Natural killer cell (primary cell): ENCODE data around the gene TMEM121B. TPM values are rescaled to one million over a fixed set of nuclear protein-coding genes. Genes with fewer than 3 reads are reported as not detected.

Experiments used
- ATAC-seq, 3 donors: fragments of 150-1000 bp in 2 of 3; fragments of 200-7000 bp in 1 of 3; cut with Tn5 transposase; 1 replicate in 1 of 3; 2 replicates in 2 of 3; pipeline ENCODE4 v1.10.0; 2021; ENCODE audit warnings: mild to moderate bottlenecking in 2 of 3, moderate library complexity in 2 of 3
- DNase-seq, 2 donors: peaks; one replicate each; pipeline versions ENCODE4 v3.0.0 to v3.0.0-alpha.2; 2013 to 2021; ENCODE audit warnings: mixed read lengths in 1 of 2
- H3K27ac ChIP-seq: one replicate; pipeline ENCODE4 v1.5.1; 2013; ENCODE audit warnings: mild to moderate bottlenecking, low read length
- H3K27me3 ChIP-seq: one replicate; pipeline ENCODE4 v1.6.1; 2013; ENCODE audit warnings: low read length; ENCODE audit not compliant: control insufficient read depth, insufficient read depth
- H3K36me3 ChIP-seq: one replicate; pipeline ENCODE4 v1.6.1; 2013; ENCODE audit warnings: low read length; ENCODE audit not compliant: control insufficient read depth, insufficient read depth
- H3K4me1 ChIP-seq: one replicate; pipeline ENCODE4 v1.6.1; 2013; ENCODE audit warnings: low read length; ENCODE audit not compliant: control insufficient read depth, insufficient read depth
- H3K4me3 ChIP-seq: one replicate; pipeline ENCODE4 v1.5.1; 2013; ENCODE audit warnings: low read length
- H3K9me3 ChIP-seq: one replicate; pipeline ENCODE4 v1.6.1; 2013; ENCODE audit warnings: low read length; ENCODE audit not compliant: control insufficient read depth, insufficient read depth
- H3K27ac Mint-ChIP-seq, 2 donors: one replicate each; pipeline ENCODE4 v1.8.0; 2022; ENCODE audit warnings: mild to moderate bottlenecking in 2 of 2, mixed read lengths in 2 of 2, moderate library complexity in 1 of 2
- H3K27me3 Mint-ChIP-seq, 2 donors: one replicate each; pipeline ENCODE4 v1.8.0; 2022; ENCODE audit warnings: low read depth in 2 of 2, mixed read lengths in 2 of 2
- H3K36me3 Mint-ChIP-seq: one replicate; pipeline ENCODE4 v1.8.0; 2022; ENCODE audit warnings: mixed read lengths
- H3K4me1 Mint-ChIP-seq, 2 donors: one replicate each; pipeline ENCODE4 v1.8.0; 2022; ENCODE audit warnings: mixed read lengths in 2 of 2
- H3K4me3 Mint-ChIP-seq: one replicate; pipeline ENCODE4 v1.8.0; 2022; ENCODE audit warnings: mild to moderate bottlenecking, moderate library complexity, mixed read lengths
- H3K9me3 Mint-ChIP-seq, 2 donors: one replicate each; pipeline ENCODE4 v1.8.0; 2022; ENCODE audit warnings: mixed read lengths in 2 of 2
- WGBS: methylation state at CpG from one replicate; pipeline ENCODE4 v1.1.7; 2013; ENCODE audit warnings: missing lambda C conversion rate; ENCODE audit not compliant: insufficient coverage; 5-methylcytosine and 5-hydroxymethylcytosine counted together
- intact Hi-C: fragments of 100-400 bp; cut with micrococcal nuclease; formaldehyde crosslinking; loops from one replicate; pipeline ENCODE4 v1.14.2; 2022
- total RNA-seq, 4 donors: library from RNA; stranded (reverse); fragments of 120-200 nt in 1 of 4; gene quantifications; one replicate each; pipeline versions ENCODE4 v1.2.3 to v1.2.4, GENCODE V29; 2013 to 2022
- TF ChIP-seq, protein P1 (sequence below): fragments of 200-600 bp; IDR thresholded peaks from one replicate; pipeline ENCODE4 v1.8.0; 2022; ENCODE audit warnings: antibody characterized with exemption

Gene TMEM121B
- total RNA-seq, 3 donors from 2014 or later (not counting 1 experiment from before 2014, with no cell fraction given) = 0.18 to 0.35 TPM; not detected in 1

DNA sequence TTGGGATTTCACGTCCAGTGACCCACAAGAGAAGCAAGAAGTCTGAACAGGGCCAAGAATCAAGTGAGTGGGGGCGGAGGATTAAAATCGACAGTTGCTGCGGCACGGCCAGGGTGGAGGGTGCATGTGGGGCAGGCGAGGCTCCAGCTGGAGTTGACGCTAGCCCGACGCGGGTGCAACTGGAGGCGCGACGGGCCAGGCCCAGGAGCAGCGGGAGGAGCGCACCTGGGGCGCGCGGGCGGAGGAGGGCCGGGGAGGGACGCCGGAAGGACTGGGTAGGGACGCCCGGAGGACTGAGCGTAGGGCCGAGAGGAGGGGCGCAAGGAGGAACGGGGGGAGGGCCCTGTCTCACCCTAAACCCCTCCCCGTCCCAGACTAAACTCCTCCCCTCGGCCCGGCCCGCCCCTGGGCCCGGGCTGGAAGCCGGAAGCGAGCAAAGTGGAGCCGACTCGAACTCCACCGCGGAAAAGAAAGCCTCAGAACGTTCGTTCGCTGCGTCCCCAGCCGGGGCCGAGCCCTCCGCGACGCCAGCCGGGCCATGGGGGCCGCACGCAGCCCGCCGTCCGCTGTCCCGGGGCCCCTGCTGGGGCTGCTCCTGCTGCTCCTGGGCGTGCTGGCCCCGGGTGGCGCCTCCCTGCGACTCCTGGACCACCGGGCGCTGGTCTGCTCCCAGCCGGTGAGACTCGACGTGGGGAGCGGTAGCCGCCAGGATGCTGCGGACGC, 36.4 kb downstream of the TMEM121B start, which contains the start of gene IL17RA:
IL17RA (plus strand) TSS at position 447 of the 723 bp plus-strand sequence; CDS start at position 539, 92 bp downstream.
- peak; percentile 89 to 95 for DNase-seq
- under 1% methylated on average over 68 of the region's 68 CpGs for WGBS
- H3K27me3 ChIP-seq = no peaks in the 10 kb centered on the region
- peak within 1 kb of the TSS; percentile 96 for H3K4me3 Mint-ChIP-seq
- ATAC-seq = peak; percentile 94 to 99 (median 95)
- H3K4me3 ChIP-seq = peak within 1 kb of the TSS; percentile 83
- no peaks in the 10 kb centered on the region for H3K36me3 Mint-ChIP-seq
- peak within 1 kb of the TSS; percentile 83 to 91 for H3K27ac Mint-ChIP-seq
- peaks cover 0 to 8% of the 10 kb centered on the region in 2 donors for H3K27me3 Mint-ChIP-seq
- H3K9me3 Mint-ChIP-seq = no peaks in the 10 kb centered on the region
- peak within 1 kb of the TSS; percentile 68 for H3K27ac ChIP-seq
- peaks cover 29 to 47% of the 10 kb centered on the region in 2 donors for H3K4me1 Mint-ChIP-seq
- no peaks in the 10 kb centered on the region for H3K36me3 ChIP-seq
- intact Hi-C loops = loop anchor here (1.0 to 10.0 kb wide), 2 partner anchors 75 to 690 kb away; partner anchors contain the start of genes BID and HDHD5
- H3K9me3 ChIP-seq = no peaks in the 10 kb centered on the region
- peaks cover 50% of the 10 kb centered on the region for H3K4me1 ChIP-seq
- TF ChIP-seq, protein P1, sequence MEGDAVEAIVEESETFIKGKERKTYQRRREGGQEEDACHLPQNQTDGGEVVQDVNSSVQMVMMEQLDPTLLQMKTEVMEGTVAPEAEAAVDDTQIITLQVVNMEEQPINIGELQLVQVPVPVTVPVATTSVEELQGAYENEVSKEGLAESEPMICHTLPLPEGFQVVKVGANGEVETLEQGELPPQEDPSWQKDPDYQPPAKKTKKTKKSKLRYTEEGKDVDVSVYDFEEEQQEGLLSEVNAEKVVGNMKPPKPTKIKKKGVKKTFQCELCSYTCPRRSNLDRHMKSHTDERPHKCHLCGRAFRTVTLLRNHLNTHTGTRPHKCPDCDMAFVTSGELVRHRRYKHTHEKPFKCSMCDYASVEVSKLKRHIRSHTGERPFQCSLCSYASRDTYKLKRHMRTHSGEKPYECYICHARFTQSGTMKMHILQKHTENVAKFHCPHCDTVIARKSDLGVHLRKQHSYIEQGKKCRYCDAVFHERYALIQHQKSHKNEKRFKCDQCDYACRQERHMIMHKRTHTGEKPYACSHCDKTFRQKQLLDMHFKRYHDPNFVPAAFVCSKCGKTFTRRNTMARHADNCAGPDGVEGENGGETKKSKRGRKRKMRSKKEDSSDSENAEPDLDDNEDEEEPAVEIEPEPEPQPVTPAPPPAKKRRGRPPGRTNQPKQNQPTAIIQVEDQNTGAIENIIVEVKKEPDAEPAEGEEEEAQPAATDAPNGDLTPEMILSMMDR = no peak

GRCh38 chr22:17083811-17084441, 37.2 kb downstream of the TMEM121B start:
- Histone ChIP-seq H3K4me1 (peaks cover 42% of the 10 kb centered on the region), H3K27ac (no peak overlapping the region), H3K36me3 (no peaks in the 10 kb centered on the region), H3K9me3 (no peaks in the 10 kb centered on the region), H3K27me3 (no peaks in the 10 kb centered on the region), H3K4me3 (peak overlapping the region; percentile 83)
- Mint-ChIP-seq H3K9me3 (no peaks in the 10 kb centered on the region), H3K27me3 (peaks cover 0 to 8% of the 10 kb centered on the region in 2 donors), H3K36me3 (no peaks in the 10 kb centered on the region), H3K27ac (peak overlapping the region; percentile 83 to 91), H3K4me1 (peaks cover 29 to 43% of the 10 kb centered on the region in 2 donors), H3K4me3 (peak overlapping the region; percentile 96)
- TF ChIP-seq, protein P1 = no peak
- ATAC-seq = no peak
- intact Hi-C loops = loop anchor here (1.0 to 10.0 kb wide), 2 partner anchors 75 to 691 kb away; partner anchors contain the start of genes BID and HDHD5
- WGBS = 94% methylated on average over 33 of the region's 33 CpGs
- DNase-seq = no peak

DNA sequence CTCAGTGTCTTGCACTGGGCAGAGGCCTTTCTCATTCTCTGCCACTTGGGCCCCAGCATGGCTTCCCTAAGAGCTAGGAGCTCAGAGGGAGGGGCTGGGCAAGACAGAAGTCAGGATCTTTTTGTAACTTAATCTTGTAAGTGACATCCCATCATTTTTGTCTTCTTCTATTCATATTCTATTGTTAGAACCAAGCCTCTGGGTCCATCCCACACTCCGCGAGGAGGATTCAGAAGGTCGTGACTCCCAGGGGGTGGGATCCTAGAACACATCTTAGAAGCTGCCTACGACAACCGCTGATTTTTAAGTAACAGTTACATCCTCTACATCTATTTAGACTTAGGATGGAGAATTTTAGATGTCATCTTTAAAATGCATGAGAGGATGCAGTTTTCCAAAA, 37.9 kb downstream of the TMEM121B start:
- Histone ChIP-seq H3K4me3 (no peak overlapping the region), H3K27me3 (no peaks in the 10 kb centered on the region), H3K36me3 (no peaks in the 10 kb centered on the region), H3K27ac (no peak overlapping the region), H3K9me3 (no peaks in the 10 kb centered on the region), H3K4me1 (peaks cover 36% of the 10 kb centered on the region)
- 96% methylated on average over 4 of the region's 5 CpGs for WGBS
- H3K36me3 Mint-ChIP-seq = no peaks in the 10 kb centered on the region
- H3K4me3 Mint-ChIP-seq = peak overlapping the region; percentile 96
- no peak for ATAC-seq
- peaks cover 29 to 43% of the 10 kb centered on the region in 2 donors for H3K4me1 Mint-ChIP-seq
- H3K27ac Mint-ChIP-seq = peak overlapping the region; percentile 83 to 91
- no peaks in the 10 kb centered on the region for H3K9me3 Mint-ChIP-seq
- H3K27me3 Mint-ChIP-seq = peaks cover 0 to 8% of the 10 kb centered on the region in 2 donors
- TF ChIP-seq, protein P1 = no peak
- intact Hi-C loops = loop anchor here (10.0 kb wide), 1 partner anchor 692 kb away; the partner anchor contains the start of gene BID
- DNase-seq = no peak
